HL-60 (cell line): ENCODE measurements around the gene ARAP3.

ENCODE experiments used
- DNase-seq, 2 experiments: peaks; one replicate each; pipeline ENCODE4 v3.0.0-alpha.2; 2010 to 2020; ENCODE audit warnings: low read depth in 1 of 2, low spot score in 1 of 2
- H3K27ac ChIP-seq: fragments of 250-450 bp; sonication (Bioruptor Pico); replicated peaks from 2 replicates; pipeline ENCODE4 v1.5.1; 2020; ENCODE audit warnings: mild to moderate bottlenecking, moderate library complexity
- H3K27me3 ChIP-seq: fragments of 250-450 bp; sonication (Bioruptor Pico); 2 replicates; pipeline ENCODE4 v1.5.1; 2021; ENCODE audit warnings: mild to moderate bottlenecking, moderate library complexity; ENCODE audit not compliant: insufficient read depth, poor library complexity, severe bottlenecking
- H3K4me3 ChIP-seq: replicated peaks from 2 replicates; pipeline ENCODE4 v1.5.1; 2011; ENCODE audit warnings: mild to moderate bottlenecking, control low read depth, low read length; ENCODE audit not compliant: insufficient read depth
- GABPA ChIP-seq: IDR thresholded peaks from 2 replicates; pipeline ENCODE4 v1.6.1; 2012; ENCODE audit warnings: low read depth
- POLR2AphosphoS5 ChIP-seq: IDR thresholded peaks from 2 replicates; pipeline ENCODE4 v1.6.1; 2012; ENCODE audit warnings: low read depth
- SPI1 ChIP-seq: IDR thresholded peaks from 2 replicates; pipeline ENCODE4 v1.6.1; 2012; ENCODE audit warnings: low read depth, mild to moderate bottlenecking, borderline replicate concordance
- TF ChIP-seq, protein P1 (sequence below): IDR thresholded peaks from 2 replicates; pipeline ENCODE4 v1.6.1; 2012; ENCODE audit warnings: low read depth; ENCODE audit not compliant: insufficient replicate concordance
- TF ChIP-seq, protein P2 (sequence below): IDR thresholded peaks from one replicate; pipeline ENCODE4 v1.5.1; 2011; ENCODE audit warnings: low read length, control low read depth, inconsistent platforms; ENCODE audit not compliant: insufficient read depth

Gene ARAP3

GRCh38 chr5:141716468-141716867 is 34.4 kb upstream of the ARAP3 start:
- no peak overlapping the region for H3K27ac ChIP-seq
- TF ChIP-seq, protein P1, sequence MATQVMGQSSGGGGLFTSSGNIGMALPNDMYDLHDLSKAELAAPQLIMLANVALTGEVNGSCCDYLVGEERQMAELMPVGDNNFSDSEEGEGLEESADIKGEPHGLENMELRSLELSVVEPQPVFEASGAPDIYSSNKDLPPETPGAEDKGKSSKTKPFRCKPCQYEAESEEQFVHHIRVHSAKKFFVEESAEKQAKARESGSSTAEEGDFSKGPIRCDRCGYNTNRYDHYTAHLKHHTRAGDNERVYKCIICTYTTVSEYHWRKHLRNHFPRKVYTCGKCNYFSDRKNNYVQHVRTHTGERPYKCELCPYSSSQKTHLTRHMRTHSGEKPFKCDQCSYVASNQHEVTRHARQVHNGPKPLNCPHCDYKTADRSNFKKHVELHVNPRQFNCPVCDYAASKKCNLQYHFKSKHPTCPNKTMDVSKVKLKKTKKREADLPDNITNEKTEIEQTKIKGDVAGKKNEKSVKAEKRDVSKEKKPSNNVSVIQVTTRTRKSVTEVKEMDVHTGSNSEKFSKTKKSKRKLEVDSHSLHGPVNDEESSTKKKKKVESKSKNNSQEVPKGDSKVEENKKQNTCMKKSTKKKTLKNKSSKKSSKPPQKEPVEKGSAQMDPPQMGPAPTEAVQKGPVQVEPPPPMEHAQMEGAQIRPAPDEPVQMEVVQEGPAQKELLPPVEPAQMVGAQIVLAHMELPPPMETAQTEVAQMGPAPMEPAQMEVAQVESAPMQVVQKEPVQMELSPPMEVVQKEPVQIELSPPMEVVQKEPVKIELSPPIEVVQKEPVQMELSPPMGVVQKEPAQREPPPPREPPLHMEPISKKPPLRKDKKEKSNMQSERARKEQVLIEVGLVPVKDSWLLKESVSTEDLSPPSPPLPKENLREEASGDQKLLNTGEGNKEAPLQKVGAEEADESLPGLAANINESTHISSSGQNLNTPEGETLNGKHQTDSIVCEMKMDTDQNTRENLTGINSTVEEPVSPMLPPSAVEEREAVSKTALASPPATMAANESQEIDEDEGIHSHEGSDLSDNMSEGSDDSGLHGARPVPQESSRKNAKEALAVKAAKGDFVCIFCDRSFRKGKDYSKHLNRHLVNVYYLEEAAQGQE = no peak
- TF ChIP-seq POLR2AphosphoS5 (no peak), GABPA (no peak), SPI1 (no peak)
- TF ChIP-seq, protein P2, sequence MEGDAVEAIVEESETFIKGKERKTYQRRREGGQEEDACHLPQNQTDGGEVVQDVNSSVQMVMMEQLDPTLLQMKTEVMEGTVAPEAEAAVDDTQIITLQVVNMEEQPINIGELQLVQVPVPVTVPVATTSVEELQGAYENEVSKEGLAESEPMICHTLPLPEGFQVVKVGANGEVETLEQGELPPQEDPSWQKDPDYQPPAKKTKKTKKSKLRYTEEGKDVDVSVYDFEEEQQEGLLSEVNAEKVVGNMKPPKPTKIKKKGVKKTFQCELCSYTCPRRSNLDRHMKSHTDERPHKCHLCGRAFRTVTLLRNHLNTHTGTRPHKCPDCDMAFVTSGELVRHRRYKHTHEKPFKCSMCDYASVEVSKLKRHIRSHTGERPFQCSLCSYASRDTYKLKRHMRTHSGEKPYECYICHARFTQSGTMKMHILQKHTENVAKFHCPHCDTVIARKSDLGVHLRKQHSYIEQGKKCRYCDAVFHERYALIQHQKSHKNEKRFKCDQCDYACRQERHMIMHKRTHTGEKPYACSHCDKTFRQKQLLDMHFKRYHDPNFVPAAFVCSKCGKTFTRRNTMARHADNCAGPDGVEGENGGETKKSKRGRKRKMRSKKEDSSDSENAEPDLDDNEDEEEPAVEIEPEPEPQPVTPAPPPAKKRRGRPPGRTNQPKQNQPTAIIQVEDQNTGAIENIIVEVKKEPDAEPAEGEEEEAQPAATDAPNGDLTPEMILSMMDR = no peak
- DNase-seq = no peak
- no peaks in the 10 kb centered on the region for H3K27me3 ChIP-seq
- H3K4me3 ChIP-seq = no peak overlapping the region

DNA sequence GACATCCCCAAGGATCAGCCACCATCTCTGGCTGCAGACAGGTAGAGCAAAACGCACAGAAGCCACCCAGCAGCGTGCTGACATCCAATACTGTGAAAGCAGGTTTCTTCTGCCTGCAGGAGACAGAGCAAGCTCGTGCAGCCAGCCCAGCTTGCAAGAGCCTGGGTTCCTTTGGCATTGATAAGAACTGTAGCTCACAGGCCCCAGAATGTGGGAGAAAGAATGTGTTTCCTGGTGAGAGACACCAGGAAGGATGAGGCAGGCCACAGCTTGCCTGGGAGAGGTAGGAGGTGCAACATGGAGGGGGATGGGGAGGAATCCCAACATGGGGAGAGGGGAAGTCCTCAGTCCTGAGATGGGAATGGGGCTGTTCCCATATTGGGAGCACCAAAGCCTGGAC is 34.0 kb upstream of the ARAP3 start:
- Histone ChIP-seq H3K27ac (no peak overlapping the region), H3K27me3 (no peaks in the 10 kb centered on the region), H3K4me3 (no peak overlapping the region)
- TF ChIP-seq, protein P2 = no peak
- TF ChIP-seq, protein P1 = no peak
- TF ChIP-seq SPI1 (no peak), POLR2AphosphoS5 (no peak), GABPA (no peak)
- DNase-seq = no peak

DNA sequence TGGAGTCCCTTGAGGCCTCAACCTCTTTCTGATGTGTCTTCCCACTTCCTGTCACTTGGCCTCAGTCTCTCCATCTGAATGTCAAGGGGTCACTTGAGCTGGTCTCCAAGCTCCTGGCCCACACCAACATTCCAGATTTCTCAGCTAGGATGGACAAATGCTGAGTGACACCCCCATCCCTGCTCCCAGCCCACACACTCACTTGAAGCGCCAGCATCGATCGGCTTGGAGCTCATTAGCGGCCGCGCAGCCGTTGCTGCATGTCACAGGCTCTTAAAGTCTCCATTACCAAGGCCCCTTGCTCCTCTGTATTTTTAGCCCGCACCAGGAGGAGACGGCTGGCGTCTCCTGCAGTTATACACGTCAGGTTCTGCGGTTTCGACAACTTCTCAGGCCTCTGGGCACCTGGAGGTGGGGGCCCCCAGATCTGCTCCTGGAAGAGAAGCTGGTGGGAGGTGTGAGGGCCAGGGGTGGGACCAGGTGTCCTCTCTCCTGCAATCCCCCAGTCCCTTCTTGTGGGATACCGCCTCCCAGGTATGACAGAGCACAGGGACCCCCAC is 33.4 kb upstream of the ARAP3 start:
- DNase-seq = no peak
- H3K27ac ChIP-seq = no peak overlapping the region

More for the DNA sequence above, 33.4 kb upstream of the ARAP3 start:
- H3K27me3 ChIP-seq = no peaks in the 10 kb centered on the region
- TF ChIP-seq, protein P1 = no peak
- TF ChIP-seq, protein P2 = no peak
- TF ChIP-seq GABPA = no peak
- TF ChIP-seq SPI1 = no peak
- no peak for TF ChIP-seq POLR2AphosphoS5
- H3K4me3 ChIP-seq = no peak overlapping the region
